HEK293T (cell line): ENCODE results near the gene NSUN2.

Experiments
- NFRKB ChIP-seq: fragments of 450-650 bp; IDR thresholded peaks from 2 replicates; pipeline ENCODE4 v1.6.1; 2016; ENCODE audit warnings: mild to moderate bottlenecking, moderate library complexity
- SUZ12 ChIP-seq: fragments of 450-650 bp; IDR thresholded peaks from 2 replicates; pipeline ENCODE4 v1.6.1; 2016; ENCODE audit warnings: mild to moderate bottlenecking
- TARDBP ChIP-seq: fragments of 450-650 bp; IDR thresholded peaks from 2 replicates; pipeline ENCODE4 v1.6.1; 2016

- no peak for TF ChIP-seq SUZ12
- TF ChIP-seq TARDBP: no peak
- no peak for TF ChIP-seq NFRKB
Observed at GRCh38 chr5:6557807-6558575, 74.9 kb downstream of the NSUN2 start.
